ENCODE measurements around the gene SIK2.

SIK2 gene

GRCh38 chr11:111633248-111633647 is 31.0 kb downstream of the SIK2 start:
- TF ChIP-seq CTCF (IDR thresholded peaks at IDR 0.05; ENCODE audit: control extremely low read depth, extremely low read depth, low read depth, missing control alignments): no peak
- no peak for DNase-seq (ENCODE audit: extremely low spot score)
- ChIA-PET POLR2A (no interaction called here), CTCF (interaction anchor here (0.7 to 1.4 kb wide), 5 partner anchors 8 to 132 kb away, joined by 3 to 4 read pairs (median 4); partner anchors contain the start of gene SIK2)

DNA sequence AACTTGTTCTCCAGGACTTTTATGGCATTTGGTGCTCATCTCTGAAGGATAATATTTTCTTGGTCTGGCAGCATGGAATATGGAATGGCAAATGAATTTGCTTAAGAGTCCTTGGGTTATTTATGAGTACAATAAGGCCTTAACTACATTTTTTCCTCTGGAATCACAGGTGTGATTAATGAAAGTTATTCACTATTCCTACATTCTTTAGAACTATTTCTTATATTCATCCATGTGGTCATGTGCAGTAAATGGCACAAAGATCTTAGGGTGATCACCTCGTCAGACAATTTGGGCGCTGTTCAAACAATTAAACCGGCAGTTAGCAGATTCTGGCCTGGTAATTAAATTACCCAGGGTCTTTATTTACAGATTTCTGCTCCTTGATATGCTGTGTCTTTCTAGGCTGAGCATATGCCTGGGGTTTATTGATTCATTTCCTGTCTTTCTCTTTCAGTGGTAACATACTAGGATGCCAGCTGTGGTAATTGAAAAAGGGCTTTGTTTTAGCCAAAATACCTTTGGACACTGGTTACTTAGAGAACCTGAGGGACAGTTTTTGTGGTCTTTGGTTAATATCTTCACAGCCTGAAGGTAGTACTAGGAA is 31.6 kb downstream of the SIK2 start:
- no peak for TF ChIP-seq CTCF (IDR thresholded peaks at IDR 0.05; ENCODE audit: control extremely low read depth, extremely low read depth, low read depth, missing control alignments)
- ChIA-PET POLR2A (no interaction called here), CTCF (interaction anchor here (0.7 to 1.2 kb wide), 2 partner anchors 31 to 131 kb away, joined by 3 read pairs; partner anchors contain the start of gene SIK2)
- no peak for DNase-seq (ENCODE audit: extremely low spot score)

DNA sequence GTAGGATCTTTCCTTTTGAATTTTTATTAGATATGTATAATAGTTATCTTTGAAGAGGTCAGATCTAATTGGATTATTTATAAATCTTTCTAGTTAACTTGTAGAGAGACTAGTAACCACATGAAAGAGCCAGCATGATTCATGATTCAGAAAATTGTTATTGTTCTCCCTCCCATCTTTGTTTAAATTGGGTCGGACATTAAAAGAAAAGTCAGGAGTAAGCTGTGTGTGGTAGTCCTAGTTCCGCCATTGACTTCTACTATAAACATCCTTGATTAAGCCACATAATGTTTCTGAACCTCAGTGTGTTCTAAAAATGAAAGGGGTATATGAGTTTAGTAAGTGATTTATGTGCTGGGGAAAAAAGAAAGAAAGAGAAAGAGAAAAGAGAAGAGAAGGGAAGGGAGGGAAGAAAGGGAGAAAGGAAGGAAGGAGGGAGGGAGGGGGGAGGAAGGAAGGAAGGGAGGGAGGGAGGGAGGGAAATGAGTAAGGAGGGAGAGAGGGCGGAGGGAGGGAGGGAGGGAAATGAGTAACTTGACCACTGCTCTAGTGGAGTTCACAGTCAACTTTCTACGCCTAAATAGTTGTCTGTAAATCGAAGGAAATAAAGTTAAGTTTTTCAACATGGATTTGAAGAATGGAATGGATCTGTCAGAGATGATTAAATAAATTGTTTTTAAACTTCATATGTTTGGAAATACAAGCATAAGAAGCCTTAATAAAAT is 32.9 kb downstream of the SIK2 start:
- ChIA-PET POLR2A (no interaction called here), CTCF (interaction anchor here (0.8 kb wide), 1 partner anchor 31 kb away, joined by 5 read pairs; no protein-coding TSS in a partner anchor)
- DNase-seq (ENCODE audit: extremely low spot score): no peak
- no peak for TF ChIP-seq CTCF (IDR thresholded peaks at IDR 0.05; ENCODE audit: control extremely low read depth, extremely low read depth, low read depth, missing control alignments)

GRCh38 chr11:111635706-111636045 is 33.4 kb downstream of the SIK2 start:
- TF ChIP-seq CTCF (IDR thresholded peaks at IDR 0.05; ENCODE audit: control extremely low read depth, extremely low read depth, low read depth, missing control alignments): no peak
- DNase-seq (ENCODE audit: extremely low spot score): no peak
- CTCF ChIA-PET: interaction anchor here (0.8 kb wide), 2 partner anchors 9 to 31 kb away, joined by 3 to 5 read pairs; no protein-coding TSS in a partner anchor
- POLR2A ChIA-PET: no interaction called here

DNA sequence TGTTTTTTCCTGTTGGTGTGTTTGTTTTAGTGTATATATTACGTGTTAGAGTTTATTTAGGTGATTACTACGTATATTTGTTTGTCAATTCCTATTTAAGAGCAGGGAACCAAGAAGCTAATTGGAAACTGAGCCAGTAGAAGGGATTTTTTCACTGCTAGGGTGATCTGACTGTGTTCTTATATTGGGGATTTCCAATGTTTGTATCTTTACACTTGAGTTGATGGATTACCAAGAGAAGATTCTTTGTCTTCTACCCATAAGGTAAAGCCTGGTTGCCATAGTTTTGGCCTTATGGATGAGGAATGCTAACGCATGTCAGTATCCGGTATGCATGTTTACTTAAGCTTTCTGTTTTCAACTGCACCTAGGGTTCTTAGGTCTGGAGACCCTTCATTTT is 35.6 kb downstream of the SIK2 start:
- TF ChIP-seq CTCF (IDR thresholded peaks at IDR 0.05; ENCODE audit: control extremely low read depth, extremely low read depth, low read depth, missing control alignments): no peak
- CTCF ChIA-PET: interaction anchor here (1.1 to 2.1 kb wide), 6 partner anchors 11 to 140 kb away, joined by 3 to 9 read pairs (median 3); no protein-coding TSS in a partner anchor
- POLR2A ChIA-PET: no interaction called here
- DNase-seq (ENCODE audit: extremely low spot score): no peak

- no peak for TF ChIP-seq CTCF (IDR thresholded peaks at IDR 0.05; ENCODE audit: control extremely low read depth, extremely low read depth, low read depth, missing control alignments)
- POLR2A ChIA-PET: no interaction called here
- CTCF ChIA-PET: interaction anchor here (1.1 to 2.1 kb wide), 2 partner anchors 10 to 35 kb away, joined by 3 to 9 read pairs; no protein-coding TSS in a partner anchor
- no peak for DNase-seq (ENCODE audit: extremely low spot score)
Observed at GRCh38 chr11:111639226-111639925, 37.1 kb downstream of the SIK2 start.
